ENCODE measurements around the gene APOL6.
A peak's percentile ranks its signal among the peaks of the same experiment; 100 is the strongest.

The APOL6 gene

GRCh38 chr22:35712672-35713071, 64.4 kb downstream of the APOL6 start:
- TF ChIP-seq CTCF (conservative IDR thresholded peaks at IDR 0.05) (peak; percentile 27), ZFX (IDR thresholded peaks at IDR 0.05) (no peak)
- H3K27ac ChIP-seq = no peak overlapping the region

DNA sequence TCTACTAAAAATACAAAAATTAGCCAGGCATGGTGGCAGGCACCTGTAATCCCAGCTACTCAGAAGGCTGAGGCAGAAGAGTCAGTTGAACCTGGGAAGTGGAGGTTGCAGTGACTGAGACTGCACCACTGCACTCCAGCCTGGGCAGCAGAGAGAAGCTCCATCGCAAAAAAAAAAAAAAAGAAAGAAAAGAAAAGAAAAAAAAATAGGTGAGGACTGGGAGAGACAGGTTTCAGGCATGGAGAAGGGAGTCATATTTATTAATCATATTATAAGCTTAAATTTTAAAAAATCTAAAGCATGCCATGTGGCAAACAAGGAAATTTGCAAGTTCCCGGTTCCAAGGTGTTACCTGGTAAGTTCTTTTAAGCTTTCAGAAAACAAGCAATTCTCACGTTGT, 69.3 kb downstream of the APOL6 start, which contains the start of gene APOL5:
APOL5 (plus strand) TSS at position 301 of the 400 bp plus-strand sequence; CDS start at position 301, 0 bp downstream.
- TF ChIP-seq ZFX (IDR thresholded peaks at IDR 0.05) (no peak), CTCF (conservative IDR thresholded peaks at IDR 0.05) (no peak)
- no peak within 1 kb of the TSS for H3K27ac ChIP-seq
